Embryonic facial prominence (tissue), 1 donor: Measurements from ENCODE around the gene CDYL.
A peak's percentile ranks its signal among the peaks of the same experiment; 100 is the strongest.

Experiments
- DNase-seq: peaks from one replicate; pipeline ENCODE4 v3.0.0-alpha.2; 2016; ENCODE audit errors: extremely low spot score

CDYL gene

GRCh38 chr6:4935975-4936680 lies 159.9 kb downstream of the CDYL start:
- DNase-seq, result no peak

GRCh38 chr6:4936681-4937041 lies 160.5 kb downstream of the CDYL start:
- DNase-seq, result peak; percentile 17

GRCh38 chr6:4937414-4937813 lies 161.2 kb downstream of the CDYL start:
- DNase-seq, result no peak

GRCh38 chr6:4939241-4939640 lies 163.0 kb downstream of the CDYL start:
- no peak for DNase-seq

GRCh38 chr6:4940416-4940815 lies 164.2 kb downstream of the CDYL start:
- no peak for DNase-seq

GRCh38 chr6:4941782-4942672 lies 165.8 kb downstream of the CDYL start:
- no peak for DNase-seq

- DNase-seq, result no peak
Observed at GRCh38 chr6:4942673-4943009, 166.4 kb downstream of the CDYL start.

- DNase-seq, result no peak
Observed at GRCh38 chr6:4943716-4944115, 167.5 kb downstream of the CDYL start.

GRCh38 chr6:4944325-4944724 lies 168.1 kb downstream of the CDYL start:
- no peak for DNase-seq

- DNase-seq, result no peak
Observed at GRCh38 chr6:4946521-4946920, 170.3 kb downstream of the CDYL start.

GRCh38 chr6:4947716-4948115 lies 171.5 kb downstream of the CDYL start:
- no peak for DNase-seq

- no peak for DNase-seq
Observed at GRCh38 chr6:4948781-4949450, 172.7 kb downstream of the CDYL start.

- no peak for DNase-seq
Observed at GRCh38 chr6:4950076-4950475, 173.9 kb downstream of the CDYL start.

- DNase-seq, result no peak
Observed at GRCh38 chr6:4950836-4951533, 174.8 kb downstream of the CDYL start.

GRCh38 chr6:4953440-4953839 lies 177.2 kb downstream of the CDYL start:
- no peak for DNase-seq

- no peak for DNase-seq
Observed at GRCh38 chr6:4956625-4957024, 180.4 kb downstream of the CDYL start.

GRCh38 chr6:4957521-4958231 lies 181.5 kb downstream of the CDYL start:
- no peak for DNase-seq

GRCh38 chr6:4958624-4959023 lies 182.4 kb downstream of the CDYL start:
- DNase-seq, result no peak

GRCh38 chr6:4961322-4962168 lies 185.3 kb downstream of the CDYL start:
- no peak for DNase-seq

- DNase-seq, result no peak
Observed at GRCh38 chr6:4962905-4963304, 186.7 kb downstream of the CDYL start.
